NCI-H1694 treated with DMSO at 0.1 percent for 48 hours (cell line): Measurements from ENCODE around the gene KLRC4.
"Not testable (repeated sequence)": the region's sequence is repeated elsewhere in the genome, so short reads cannot be mapped to it uniquely, and the experiment has no call there.

Source experiments
- DNase-seq: peaks from one replicate; lab custom pipeline; 2025; lab: John Stamatoyannopoulos, UW

The KLRC4 gene

GRCh38 chr12:10397296-10397695, 12.3 kb downstream of the KLRC4 start:
- DNase-seq: no peak

GRCh38 chr12:10396176-10396575, 13.4 kb downstream of the KLRC4 start:
- not testable (repeated sequence) for DNase-seq

GRCh38 chr12:10395390-10395998, 14.1 kb downstream of the KLRC4 start:
- DNase-seq: no peak

GRCh38 chr12:10394531-10395152, 14.9 kb downstream of the KLRC4 start:
- DNase-seq: not testable (repeated sequence)

GRCh38 chr12:10393291-10393690, 16.3 kb downstream of the KLRC4 start:
- no peak for DNase-seq

- DNase-seq: no peak
Measured at GRCh38 chr12:10392394-10392930, 17.1 kb downstream of the KLRC4 start.

GRCh38 chr12:10390991-10391390, 18.6 kb downstream of the KLRC4 start:
- not testable (repeated sequence) for DNase-seq

- no peak for DNase-seq
Measured at GRCh38 chr12:10389904-10390303, 19.7 kb downstream of the KLRC4 start, which contains the start of gene KLRK1. Gene KLRK1, minus strand, starts transcription at chr12:10390041. Its CDS starts 1,231 bp downstream, at chr12:10388810.

GRCh38 chr12:10388624-10389413, 20.7 kb downstream of the KLRC4 start:
- DNase-seq: no peak

GRCh38 chr12:10387498-10387897, 22.1 kb downstream of the KLRC4 start:
- DNase-seq: not testable (repeated sequence)

- no peak for DNase-seq
Measured at GRCh38 chr12:10386857-10387256, 22.7 kb downstream of the KLRC4 start.

GRCh38 chr12:10385166-10385613, 24.4 kb downstream of the KLRC4 start:
- DNase-seq: no peak

GRCh38 chr12:10384191-10384590, 25.4 kb downstream of the KLRC4 start:
- no peak for DNase-seq

GRCh38 chr12:10381928-10382628, 27.5 kb downstream of the KLRC4 start:
- DNase-seq: no peak

GRCh38 chr12:10378737-10379136, 30.8 kb downstream of the KLRC4 start:
- not testable (repeated sequence) for DNase-seq

GRCh38 chr12:10374624-10375018, 34.9 kb downstream of the KLRC4 start:
- DNase-seq: no peak

GRCh38 chr12:10372559-10372958, 37.0 kb downstream of the KLRC4 start:
- no peak for DNase-seq

- not testable (repeated sequence) for DNase-seq
Measured at GRCh38 chr12:10371893-10372535, 37.5 kb downstream of the KLRC4 start.

- no peak for DNase-seq
Measured at GRCh38 chr12:10369557-10370415, 39.8 kb downstream of the KLRC4 start.
